Caco-2 (cell line): ENCODE measurements around the gene AURKA. TPM values are rescaled to one million over a fixed set of nuclear protein-coding genes. Genes with fewer than 3 reads are reported as not detected.

ENCODE experiments used
- BruUV-seq: library from RNA; stranded (reverse); fragments of 400-500 nt; replicated peaks from 2 replicates; lab custom pipeline; 2021; lab: Mats Ljungman, UMichigan
- CTCF ChIA-PET: fragments of 300-600 bp; sonication (Branson Sonifier 250); formaldehyde crosslinking; loops from one replicate; lab custom pipeline; 2022; ENCODE audit warnings: antibody characterized with exemption; lab: Charles Lee
- POLR2A ChIA-PET: fragments of 300-600 bp; sonication (Branson Sonifier 250); formaldehyde crosslinking; loops from one replicate; lab custom pipeline; 2022; ENCODE audit warnings: antibody characterized with exemption; lab: Charles Lee
- DNase-seq, 2 experiments: peaks; one replicate each; pipeline versions ENCODE4 v3.0.0 to v3.0.0-alpha.2; 2020 to 2022
- H3K27me3 ChIP-seq: replicated peaks from 2 replicates; pipeline ENCODE4 v1.6.0; 2011; ENCODE audit warnings: low read length; ENCODE audit not compliant: control insufficient read depth, insufficient read depth
- H3K36me3 ChIP-seq: 2 replicates; pipeline ENCODE4 v1.5.1; 2011; ENCODE audit warnings: low read length; ENCODE audit not compliant: control insufficient read depth, insufficient read depth
- H3K4me1 ChIP-seq: fragments of 250-450 bp; sonication (Bioruptor Pico); 2 replicates; pipeline ENCODE4 v1.5.1; 2020; ENCODE audit warnings: mild to moderate bottlenecking
- H3K4me3 ChIP-seq: 2 replicates; pipeline ENCODE4 v1.5.1; 2011; ENCODE audit warnings: low read depth, mild to moderate bottlenecking, control low read depth, low read length
- H3K9me3 ChIP-seq: fragments of 250-450 bp; sonication (Bioruptor Pico); 2 replicates; pipeline ENCODE4 v1.5.1; 2020; ENCODE audit warnings: mild to moderate bottlenecking, moderate library complexity
- H3K27ac Mint-ChIP-seq: one replicate; pipeline ENCODE4 v1.8.0; 2022; ENCODE audit warnings: mixed read lengths; ENCODE audit not compliant: unreplicated experiment
- H3K27me3 Mint-ChIP-seq: one replicate; pipeline ENCODE4 v1.8.0; 2022; ENCODE audit warnings: mixed read lengths; ENCODE audit not compliant: insufficient read depth, unreplicated experiment
- H3K36me3 Mint-ChIP-seq: one replicate; pipeline ENCODE4 v1.8.0; 2022; ENCODE audit warnings: mild to moderate bottlenecking, mixed read lengths; ENCODE audit not compliant: insufficient read depth, unreplicated experiment
- H3K4me1 Mint-ChIP-seq: one replicate; pipeline ENCODE4 v1.8.0; 2022; ENCODE audit warnings: low read depth, mixed read lengths; ENCODE audit not compliant: unreplicated experiment
- H3K4me3 Mint-ChIP-seq: one replicate; pipeline ENCODE4 v1.8.0; 2022; ENCODE audit warnings: mild to moderate bottlenecking, moderate library complexity, mixed read lengths; ENCODE audit not compliant: unreplicated experiment
- H3K9me3 Mint-ChIP-seq: one replicate; pipeline ENCODE4 v1.8.0; 2022; ENCODE audit warnings: mixed read lengths; ENCODE audit not compliant: unreplicated experiment
- intact Hi-C: fragments of 100-400 bp; cut with micrococcal nuclease; formaldehyde crosslinking; loops from one replicate; pipeline ENCODE4 v1.10.0; 2022; ENCODE audit not compliant: unreplicated experiment
- total RNA-seq: library from RNA; stranded (reverse); gene quantifications from 2 replicates; pipeline ENCODE4 v1.2.3, GENCODE V29; 2022
- TF ChIP-seq, protein P1 (sequence below), 2 experiments: fragments of 200-600 bp in 1 of 2; IDR thresholded peaks; 1 replicate in 1 of 2; 2 replicates in 1 of 2; pipeline versions ENCODE4 v1.5.1 to v1.8.0; 2011 to 2022; ENCODE audit warnings: antibody characterized with exemption in 1 of 2, control low read depth in 1 of 2, inconsistent platforms in 1 of 2, low read depth in 1 of 2, low read length in 1 of 2, mild to moderate bottlenecking in 1 of 2, moderate library complexity in 1 of 2; ENCODE audit not compliant: insufficient read depth in 1 of 2, severe bottlenecking in 1 of 2, unreplicated experiment in 1 of 2

The AURKA gene
- total RNA-seq, 1 experiment from 2014 or later, result 233 TPM

DNA sequence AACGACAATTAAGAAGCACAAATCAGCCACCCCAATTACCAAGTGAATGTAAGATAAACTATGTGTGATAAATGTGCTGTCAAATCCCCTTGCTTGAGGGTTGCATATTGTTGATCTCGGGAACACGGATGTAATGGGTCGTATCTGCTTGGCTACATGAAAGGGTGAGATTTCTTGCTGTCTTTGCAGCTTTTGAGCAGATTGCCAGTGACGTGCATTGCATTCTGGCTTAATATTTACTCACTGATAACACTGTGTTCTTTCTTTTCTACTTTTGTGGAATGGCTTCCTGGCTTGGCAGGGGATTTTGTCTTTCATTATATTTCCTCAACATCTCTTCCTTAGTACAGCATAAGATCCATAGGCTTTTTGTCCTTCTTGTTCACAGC, 43.7 kb downstream of the AURKA start:
- peaks cover 15% of the 10 kb centered on the region for H3K4me1 Mint-ChIP-seq
- peak overlapping the region; percentile 40 for H3K4me3 Mint-ChIP-seq
- no peaks in the 10 kb centered on the region for H3K9me3 Mint-ChIP-seq
- Histone ChIP-seq H3K4me1 (peaks cover 16% of the 10 kb centered on the region), H3K4me3 (no peak overlapping the region), H3K27me3 (no peaks in the 10 kb centered on the region), H3K9me3 (no peaks in the 10 kb centered on the region), H3K36me3 (no peaks in the 10 kb centered on the region)
- TF ChIP-seq, protein P1, sequence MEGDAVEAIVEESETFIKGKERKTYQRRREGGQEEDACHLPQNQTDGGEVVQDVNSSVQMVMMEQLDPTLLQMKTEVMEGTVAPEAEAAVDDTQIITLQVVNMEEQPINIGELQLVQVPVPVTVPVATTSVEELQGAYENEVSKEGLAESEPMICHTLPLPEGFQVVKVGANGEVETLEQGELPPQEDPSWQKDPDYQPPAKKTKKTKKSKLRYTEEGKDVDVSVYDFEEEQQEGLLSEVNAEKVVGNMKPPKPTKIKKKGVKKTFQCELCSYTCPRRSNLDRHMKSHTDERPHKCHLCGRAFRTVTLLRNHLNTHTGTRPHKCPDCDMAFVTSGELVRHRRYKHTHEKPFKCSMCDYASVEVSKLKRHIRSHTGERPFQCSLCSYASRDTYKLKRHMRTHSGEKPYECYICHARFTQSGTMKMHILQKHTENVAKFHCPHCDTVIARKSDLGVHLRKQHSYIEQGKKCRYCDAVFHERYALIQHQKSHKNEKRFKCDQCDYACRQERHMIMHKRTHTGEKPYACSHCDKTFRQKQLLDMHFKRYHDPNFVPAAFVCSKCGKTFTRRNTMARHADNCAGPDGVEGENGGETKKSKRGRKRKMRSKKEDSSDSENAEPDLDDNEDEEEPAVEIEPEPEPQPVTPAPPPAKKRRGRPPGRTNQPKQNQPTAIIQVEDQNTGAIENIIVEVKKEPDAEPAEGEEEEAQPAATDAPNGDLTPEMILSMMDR (IDR thresholded peaks at IDR 0.05; ENCODE audit: insufficient read depth in 1 of 2, low read depth in 1 of 2, low read length in 1 of 2, severe bottlenecking in 1 of 2, unreplicated experiment in 1 of 2), result no peak
- ChIA-PET POLR2A (interaction anchor here (1.0 to 1.9 kb wide), 2 partner anchors 10 to 44 kb away, joined by 3 to 10 read pairs; partner anchors contain the start of genes AURKA, CSTF1 and FAM210B), CTCF (no interaction called here)
- BruUV-seq, result no TSS peak
- H3K36me3 Mint-ChIP-seq, result no peaks in the 10 kb centered on the region
- peak overlapping the region; percentile 6 for H3K27ac Mint-ChIP-seq
- peak; percentile 59 to 68 for DNase-seq
- intact Hi-C loops, result loop anchor here (1.0 kb wide), 2 partner anchors 10 to 44 kb away; partner anchors contain the start of genes AURKA, CSTF1 and FAM210B
- H3K27me3 Mint-ChIP-seq, result no peaks in the 10 kb centered on the region

DNA sequence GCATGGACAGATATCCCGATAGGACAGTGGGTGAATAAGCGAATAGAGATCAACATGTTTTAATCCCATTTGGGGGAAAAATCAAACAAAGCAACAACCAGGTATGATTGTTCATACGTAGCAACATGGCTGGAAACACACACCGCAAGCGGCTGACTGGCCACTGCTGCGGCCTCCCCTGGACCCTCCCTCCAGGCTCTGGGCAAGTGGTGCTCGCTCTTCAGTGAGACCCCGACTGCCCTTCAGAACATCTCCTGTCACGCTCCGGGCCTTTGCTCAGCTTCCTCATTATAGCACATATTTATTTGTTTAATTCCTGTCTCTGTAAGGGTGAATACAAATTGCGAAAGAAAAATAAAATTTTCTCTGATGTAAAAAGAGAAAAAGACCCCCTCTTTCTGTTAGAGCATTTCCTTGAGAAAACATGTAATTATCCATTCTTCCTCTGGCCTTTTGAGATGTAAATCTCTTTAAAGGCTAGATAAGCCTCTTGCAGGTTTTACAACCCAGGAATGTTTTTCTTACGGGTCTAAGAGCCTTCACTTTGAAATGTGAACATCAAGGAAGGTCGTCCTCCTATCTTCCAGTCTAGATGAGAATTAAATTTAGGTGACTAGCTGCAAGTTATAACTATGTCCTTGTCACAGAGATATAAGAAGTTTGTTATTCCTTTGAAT, 44.2 kb downstream of the AURKA start:
- Mint-ChIP-seq H3K27ac (peak overlapping the region; percentile 6), H3K36me3 (no peaks in the 10 kb centered on the region), H3K4me1 (peaks cover 15% of the 10 kb centered on the region), H3K4me3 (peak overlapping the region; percentile 40), H3K9me3 (no peaks in the 10 kb centered on the region), H3K27me3 (no peaks in the 10 kb centered on the region)
- intact Hi-C loops, result loop anchor here (1.0 kb wide), 2 partner anchors 11 to 45 kb away; partner anchors contain the start of genes AURKA, CSTF1 and FAM210B
- Histone ChIP-seq H3K4me1 (peaks cover 16% of the 10 kb centered on the region), H3K9me3 (no peaks in the 10 kb centered on the region), H3K4me3 (no peak overlapping the region), H3K27me3 (no peaks in the 10 kb centered on the region), H3K36me3 (no peaks in the 10 kb centered on the region)
- ChIA-PET POLR2A (interaction anchor here (1.0 to 1.9 kb wide), 2 partner anchors 11 to 45 kb away, joined by 3 to 10 read pairs; partner anchors contain the start of genes AURKA, CSTF1 and FAM210B), CTCF (no interaction called here)
- no TSS peak for BruUV-seq
- TF ChIP-seq, protein P1 (IDR thresholded peaks at IDR 0.05; ENCODE audit: insufficient read depth in 1 of 2, low read depth in 1 of 2, low read length in 1 of 2, severe bottlenecking in 1 of 2, unreplicated experiment in 1 of 2), result no peak
- DNase-seq, result no peak

DNA sequence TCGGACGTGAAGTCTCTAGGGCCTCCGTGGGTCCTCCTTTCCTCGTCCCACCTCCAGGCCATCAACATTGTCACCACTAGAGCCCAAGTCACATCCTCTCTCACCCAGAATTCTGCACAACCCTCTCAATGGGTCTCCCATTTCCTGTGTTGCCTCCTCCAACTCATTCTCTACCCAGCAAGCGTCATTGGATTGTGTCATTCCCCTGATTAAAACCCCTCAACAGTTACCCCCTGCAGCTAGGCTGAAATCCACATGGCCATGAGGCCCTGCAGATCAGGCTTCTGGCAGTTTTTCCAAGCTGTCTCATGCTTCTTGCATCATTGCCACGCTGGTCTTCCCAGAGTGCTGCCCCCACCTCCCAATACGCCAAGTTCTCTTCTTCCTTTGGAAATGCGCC, 46.1 kb downstream of the AURKA start:
- 0 out of 2 replicates have a peak, but pooled peaks cover 4% of the 10 kb centered on the region for H3K9me3 ChIP-seq
- H3K27me3 Mint-ChIP-seq, result peaks cover 1% of the 10 kb centered on the region
- H3K27ac Mint-ChIP-seq, result no peak overlapping the region
- ChIA-PET POLR2A (no interaction called here), CTCF (no interaction called here)
- no peaks in the 10 kb centered on the region for H3K9me3 Mint-ChIP-seq
- intact Hi-C loops, result no loop called here
- H3K4me1 Mint-ChIP-seq, result peaks cover 15% of the 10 kb centered on the region
- H3K36me3 Mint-ChIP-seq, result no peaks in the 10 kb centered on the region
- no peak overlapping the region for H3K4me3 Mint-ChIP-seq
- TF ChIP-seq, protein P1 (IDR thresholded peaks at IDR 0.05; ENCODE audit: insufficient read depth in 1 of 2, low read depth in 1 of 2, low read length in 1 of 2, severe bottlenecking in 1 of 2, unreplicated experiment in 1 of 2), result no peak
- peaks cover 16% of the 10 kb centered on the region for H3K4me1 ChIP-seq
- no peak for DNase-seq
- BruUV-seq, result no TSS peak
- no peak overlapping the region for H3K4me3 ChIP-seq
- H3K27me3 ChIP-seq, result no peaks in the 10 kb centered on the region
- no peaks in the 10 kb centered on the region for H3K36me3 ChIP-seq
